Prostate gland (tissue), 2 donors: ENCODE data around the gene SYNJ2BP. TPM values are rescaled to one million over a fixed set of nuclear protein-coding genes. Genes with fewer than 3 reads are reported as not detected.
"Not testable (repeated sequence)": the region's sequence is repeated elsewhere in the genome, so short reads cannot be mapped to it uniquely, and the experiment has no call there.

Experiments
- DNase-seq: peaks from one replicate; pipeline ENCODE4 v3.0.0-alpha.2; 2019; ENCODE audit warnings: low spot score
- H3K27ac ChIP-seq, 2 donors: fragments of 200-600 bp; sonication (generic); 2 replicates each; pipeline ENCODE4 v1.5.1; 2017 to 2019
- H3K27me3 ChIP-seq: fragments of 200-600 bp; sonication (generic); replicated peaks from 2 replicates; pipeline ENCODE4 v1.5.1; 2019; ENCODE audit not compliant: insufficient read depth
- H3K36me3 ChIP-seq, 2 donors: fragments of 200-600 bp; sonication (generic); 1 replicate in 1 of 2; 2 replicates in 1 of 2; pipeline versions ENCODE4 v1.5.1 to v1.8.1; 2017 to 2019
- H3K4me1 ChIP-seq: fragments of 200-600 bp; sonication (generic); replicated peaks from 2 replicates; pipeline ENCODE4 v1.5.1; 2019
- H3K4me3 ChIP-seq, 2 donors: fragments of 200-600 bp; sonication (generic); 2 replicates each; pipeline ENCODE4 v1.5.1; 2017 to 2019
- H3K9me3 ChIP-seq: fragments of 200-600 bp; sonication (generic); 2 replicates; pipeline ENCODE4 v1.5.1; 2017
- POLR2A ChIP-seq: fragments of 450-650 bp; IDR thresholded peaks from one replicate; pipeline ENCODE4 v1.6.1; 2016; ENCODE audit warnings: antibody characterized with exemption, mild to moderate bottlenecking
- POLR2AphosphoS5 ChIP-seq: sonication (generic); formaldehyde crosslinking; IDR thresholded peaks from one replicate; pipeline ENCODE4 v1.6.1; 2017; ENCODE audit warnings: antibody characterized with exemption
- WGBS: methylation state at CpG from one replicate; pipeline ENCODE4 v1.1.5; 2018; 5-methylcytosine and 5-hydroxymethylcytosine counted together
- intact Hi-C: fragments of 100-400 bp; cut with DNase I; formaldehyde crosslinking; loops from one replicate; pipeline ENCODE4 v1.14.2; 2022
- total RNA-seq, 2 donors: library from RNA; depleted of rRNA; stranded (reverse); fragments of >200 nt; gene quantifications; one replicate each; pipeline ENCODE4 v1.1.0, GENCODE V29; 2016
- TF ChIP-seq, protein P1 (sequence below), 4 experiments: fragments of 200-600 bp in 2 of 4; fragments of 450-650 bp in 2 of 4; sonication (generic) in 2 of 4; IDR thresholded peaks; 1 replicate in 3 of 4; 2 replicates in 1 of 4; pipeline ENCODE4 v1.5.1; 2016 to 2019; ENCODE audit warnings: antibody characterized with exemption in 4 of 4, mild to moderate bottlenecking in 2 of 4, moderate library complexity in 2 of 4

SYNJ2BP gene
- total RNA-seq, 2 donors from 2014 or later = 18.3 to 33.1 TPM

DNA sequence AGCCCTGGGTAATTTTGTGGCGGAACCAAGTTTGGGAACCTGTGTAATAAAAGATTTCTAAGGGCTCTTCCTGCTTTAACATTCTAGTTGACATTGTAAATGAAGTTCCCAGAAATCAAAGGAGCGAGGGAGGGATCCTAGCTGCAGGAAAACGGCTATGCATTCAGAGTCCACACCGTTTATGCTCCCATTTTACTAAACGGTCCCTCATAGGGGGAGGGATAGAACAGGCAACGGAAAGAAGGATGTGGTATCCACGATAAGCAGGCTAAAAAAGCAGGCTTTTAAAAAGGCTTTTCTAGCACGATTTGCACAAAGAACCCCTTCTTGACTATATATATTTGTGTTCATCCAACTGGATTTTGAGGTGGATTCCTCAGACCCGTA, 559 bp downstream of the SYNJ2BP start:
- Histone ChIP-seq H3K27ac (peak overlapping the region; percentile 73 to 80), H3K4me1 (no peaks in the 10 kb centered on the region), H3K9me3 (no peaks in the 10 kb centered on the region), H3K27me3 (no peaks in the 10 kb centered on the region), H3K4me3 (peak overlapping the region; percentile 61 to 74), H3K36me3 (no peaks in the 10 kb centered on the region)
- TF ChIP-seq POLR2AphosphoS5 = no peak
- no peak for TF ChIP-seq POLR2A
- TF ChIP-seq, protein P1, sequence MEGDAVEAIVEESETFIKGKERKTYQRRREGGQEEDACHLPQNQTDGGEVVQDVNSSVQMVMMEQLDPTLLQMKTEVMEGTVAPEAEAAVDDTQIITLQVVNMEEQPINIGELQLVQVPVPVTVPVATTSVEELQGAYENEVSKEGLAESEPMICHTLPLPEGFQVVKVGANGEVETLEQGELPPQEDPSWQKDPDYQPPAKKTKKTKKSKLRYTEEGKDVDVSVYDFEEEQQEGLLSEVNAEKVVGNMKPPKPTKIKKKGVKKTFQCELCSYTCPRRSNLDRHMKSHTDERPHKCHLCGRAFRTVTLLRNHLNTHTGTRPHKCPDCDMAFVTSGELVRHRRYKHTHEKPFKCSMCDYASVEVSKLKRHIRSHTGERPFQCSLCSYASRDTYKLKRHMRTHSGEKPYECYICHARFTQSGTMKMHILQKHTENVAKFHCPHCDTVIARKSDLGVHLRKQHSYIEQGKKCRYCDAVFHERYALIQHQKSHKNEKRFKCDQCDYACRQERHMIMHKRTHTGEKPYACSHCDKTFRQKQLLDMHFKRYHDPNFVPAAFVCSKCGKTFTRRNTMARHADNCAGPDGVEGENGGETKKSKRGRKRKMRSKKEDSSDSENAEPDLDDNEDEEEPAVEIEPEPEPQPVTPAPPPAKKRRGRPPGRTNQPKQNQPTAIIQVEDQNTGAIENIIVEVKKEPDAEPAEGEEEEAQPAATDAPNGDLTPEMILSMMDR (IDR thresholded peaks at IDR 0.05) = no peak
- WGBS = 3% methylated on average over 9 of the region's 9 CpGs
- no peak for DNase-seq
- intact Hi-C loops = no loop called here

DNA sequence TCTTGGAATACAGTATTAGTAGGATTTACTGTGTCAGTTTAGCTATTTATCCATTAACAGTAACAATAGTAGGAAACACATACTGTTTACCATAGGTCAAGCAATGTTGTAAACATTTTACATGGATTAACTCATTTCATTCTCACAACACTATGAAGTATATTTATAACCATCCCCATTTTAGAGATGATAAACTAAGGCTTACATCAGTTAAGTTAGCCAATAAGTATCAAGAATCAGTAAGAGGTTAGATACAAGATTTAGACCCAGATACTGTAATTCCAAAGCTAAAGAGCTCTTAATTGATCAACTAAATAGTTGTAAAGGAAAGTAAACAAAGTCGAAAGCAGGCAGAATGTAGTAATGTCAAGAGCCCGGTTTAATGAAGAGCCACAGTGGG, 1.1 kb downstream of the SYNJ2BP start:
- intact Hi-C loops = no loop called here
- Histone ChIP-seq H3K4me3 (peak overlapping the region; percentile 61 to 74), H3K9me3 (no peaks in the 10 kb centered on the region), H3K4me1 (no peaks in the 10 kb centered on the region), H3K36me3 (no peaks in the 10 kb centered on the region), H3K27ac (peak overlapping the region in 1 of 2 donors; percentile 73), H3K27me3 (no peaks in the 10 kb centered on the region)
- WGBS = 25% methylated on average over 2 of the region's 2 CpGs
- TF ChIP-seq POLR2A (no peak), POLR2AphosphoS5 (no peak)
- TF ChIP-seq, protein P1 (IDR thresholded peaks at IDR 0.05) = no peak
- DNase-seq = no peak

DNA sequence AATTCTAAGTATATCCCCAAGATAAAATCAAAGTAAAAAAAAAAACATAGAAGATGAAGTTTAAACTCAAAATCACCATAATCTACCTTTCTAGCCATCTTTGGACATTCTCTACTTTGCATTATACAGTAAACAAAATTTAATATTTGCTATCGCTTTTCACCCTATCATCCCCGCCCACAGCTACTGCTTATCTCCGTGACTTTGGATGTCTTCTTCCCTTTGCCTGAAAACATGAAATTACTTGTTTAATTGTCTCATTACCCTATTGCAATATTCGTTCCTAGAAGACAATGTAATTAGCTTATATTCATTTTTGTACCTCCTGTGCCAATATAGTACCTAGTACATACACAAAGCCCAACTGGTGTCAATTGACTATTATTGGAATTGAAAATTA, 9.3 kb downstream of the SYNJ2BP start:
- Histone ChIP-seq H3K27me3 (no peaks in the 10 kb centered on the region), H3K9me3 (no peaks in the 10 kb centered on the region), H3K36me3 (no peaks in the 10 kb centered on the region), H3K27ac (no peak overlapping the region), H3K4me1 (no peaks in the 10 kb centered on the region), H3K4me3 (no peak overlapping the region)
- intact Hi-C loops = no loop called here
- 82% methylated on average over 4 of the region's 4 CpGs for WGBS
- DNase-seq = no peak
- TF ChIP-seq, protein P1 (IDR thresholded peaks at IDR 0.05) = no peak
- TF ChIP-seq POLR2A (no peak), POLR2AphosphoS5 (no peak)

DNA sequence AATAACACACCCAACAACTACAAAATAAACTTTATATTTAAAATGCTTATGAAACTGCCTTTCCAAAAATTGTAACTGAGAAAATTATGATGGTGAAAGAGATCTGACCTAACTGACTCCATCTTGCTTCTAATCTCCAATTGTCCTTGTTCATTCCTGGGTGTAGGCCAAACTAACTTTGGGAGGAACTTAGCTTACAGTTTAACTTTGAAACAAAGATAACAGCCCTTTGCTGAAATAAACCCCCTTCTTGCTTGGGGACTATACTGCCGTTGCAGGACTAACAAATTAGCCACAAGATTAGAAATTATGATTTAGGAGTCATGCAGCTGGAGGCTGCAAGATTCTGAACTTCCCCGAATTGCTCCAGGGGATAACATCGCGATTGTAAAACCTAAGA, 10.7 kb downstream of the SYNJ2BP start:
- H3K4me1 ChIP-seq, DNase-seq, H3K27me3 ChIP-seq, H3K4me3 ChIP-seq, H3K9me3 ChIP-seq, intact Hi-C loops, H3K27ac ChIP-seq, H3K36me3 ChIP-seq: not testable (repeated sequence)
- 78% methylated on average over 4 of the region's 4 CpGs for WGBS

- not testable (repeated sequence) for H3K4me1 ChIP-seq, H3K27ac ChIP-seq
Observed at GRCh38 chr14:70403335-70403734, 13.6 kb downstream of the SYNJ2BP start.

DNA sequence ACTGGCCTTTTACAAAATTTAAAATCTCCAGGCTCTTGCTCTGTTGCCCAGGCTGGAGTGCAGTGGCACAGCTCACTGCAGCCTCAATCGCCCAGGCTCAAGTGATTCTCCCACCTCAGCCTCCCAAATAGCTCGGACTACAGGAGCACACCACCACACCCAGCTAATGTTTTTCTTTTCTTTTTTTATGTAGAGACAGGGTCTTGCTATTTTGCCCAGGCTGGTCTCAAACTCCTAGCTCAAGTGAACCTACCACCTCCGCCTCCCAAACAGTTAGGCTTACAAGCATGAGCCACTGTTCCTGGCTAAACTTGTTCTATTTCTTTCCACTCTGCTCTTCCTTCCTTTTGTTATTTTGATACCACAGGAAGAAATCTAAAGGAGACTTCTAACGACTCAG, 15.2 kb downstream of the SYNJ2BP start:
- Histone ChIP-seq H3K36me3 (no peaks in the 10 kb centered on the region), H3K4me1 (no peaks in the 10 kb centered on the region), H3K27me3 (no peaks in the 10 kb centered on the region), H3K4me3 (no peak overlapping the region), H3K9me3 (no peaks in the 10 kb centered on the region), H3K27ac (no peak overlapping the region)
- TF ChIP-seq, protein P1 (IDR thresholded peaks at IDR 0.05) = no peak
- TF ChIP-seq POLR2A (no peak), POLR2AphosphoS5 (no peak)
- no peak for DNase-seq
- intact Hi-C loops = no loop called here
- WGBS = 92% methylated on average over 4 of the region's 4 CpGs

More at GRCh38 chr14:70403335-70403734, 13.6 kb downstream of the SYNJ2BP start:
- H3K27me3 ChIP-seq, H3K9me3 ChIP-seq, H3K4me3 ChIP-seq, H3K36me3 ChIP-seq, intact Hi-C loops, DNase-seq: not testable (repeated sequence)
- 42% methylated on average over 4 of the region's 4 CpGs for WGBS
